Omental fat pad (tissue), 4 donors: ENCODE data around the gene ZNF490. TPM values are rescaled to one million over a fixed set of nuclear protein-coding genes. Genes with fewer than 3 reads are reported as not detected.
"Not testable (repeated sequence)": the region's sequence is repeated elsewhere in the genome, so short reads cannot be mapped to it uniquely, and the experiment has no call there.

ENCODE experiments used
- ATAC-seq: fragments of 150-250 bp; one replicate; pipeline ENCODE4 v1.9.1; 2016; ENCODE audit warnings: mild to moderate bottlenecking, moderate library complexity; ENCODE audit not compliant: low FRiP score
- DNase-seq: peaks from one replicate; pipeline ENCODE4 v3.0.0-alpha.2; 2019; ENCODE audit warnings: low spot score
- CTCF ChIP-seq, 3 donors: fragments of 450-650 bp; IDR thresholded peaks; one replicate each; pipeline ENCODE4 v1.5.1; 2016 to 2017; ENCODE audit warnings: antibody characterized with exemption in 3 of 3, mild to moderate bottlenecking in 3 of 3, moderate library complexity in 2 of 3
- total RNA-seq, 4 donors: library from RNA; depleted of rRNA; stranded (reverse); fragments of >200 nt; gene quantifications; one replicate each; pipeline ENCODE4 v1.1.0, GENCODE V29; 2016

The ZNF490 gene
- total RNA-seq, 4 donors from 2014 or later = 3.6 to 6.3 (median 4.7) TPM

GRCh38 chr19:12648088-12648487 is 37.5 kb upstream of the ZNF490 start:
- no peak for DNase-seq
- no peak for TF ChIP-seq CTCF (IDR thresholded peaks at IDR 0.05)
- ATAC-seq = peak; percentile 52

- peak; percentile 51 for DNase-seq
- peak; percentile 79 for ATAC-seq
- TF ChIP-seq CTCF (IDR thresholded peaks at IDR 0.05) = no peak
Measured at GRCh38 chr19:12647490-12648071, 37.0 kb upstream of the ZNF490 start.

GRCh38 chr19:12647047-12647446 is 36.4 kb upstream of the ZNF490 start:
- no peak for TF ChIP-seq CTCF (IDR thresholded peaks at IDR 0.05)
- DNase-seq = no peak
- ATAC-seq = no peak

GRCh38 chr19:12646551-12646950 is 35.9 kb upstream of the ZNF490 start:
- no peak for DNase-seq
- ATAC-seq = no peak
- no peak for TF ChIP-seq CTCF (IDR thresholded peaks at IDR 0.05)

- DNase-seq, ATAC-seq: not testable (repeated sequence)
Measured at GRCh38 chr19:12643716-12644115, 33.1 kb upstream of the ZNF490 start.

- DNase-seq (no peak), ATAC-seq (no peak)
- TF ChIP-seq CTCF (IDR thresholded peaks at IDR 0.05) = no peak
Measured at GRCh38 chr19:12642506-12642905, 31.9 kb upstream of the ZNF490 start.

- no peak for TF ChIP-seq CTCF (IDR thresholded peaks at IDR 0.05)
- no peak for DNase-seq
Measured at GRCh38 chr19:12641456-12641855, 30.8 kb upstream of the ZNF490 start.

More at GRCh38 chr19:12641456-12641855, 30.8 kb upstream of the ZNF490 start:
- no peak for ATAC-seq
